HG03442 (cell line): Measurements from ENCODE around the gene SNRNP70.
"Not testable (repeated sequence)": the region's sequence is repeated elsewhere in the genome, so short reads cannot be mapped to it uniquely, and the experiment has no call there.

ENCODE experiments used
- ATAC-seq: cut with Tn5 transposase; IDR thresholded peaks from one replicate; pipeline ENCODE4 v1.9.1; 2021; ENCODE audit warnings: mild to moderate bottlenecking, moderate library complexity; ENCODE audit not compliant: unreplicated experiment

Gene SNRNP70

GRCh38 chr19:49085020-49085867 is at the start of gene SNRNP70:
SNRNP70 (plus strand) TSS chr19:49085451; CDS start chr19:49086415, 964 bp downstream.
- peak; percentile 84 for ATAC-seq

GRCh38 chr19:49036815-49037214 is 48.4 kb upstream of the SNRNP70 start, which contains the start of gene CGB1:
CGB1 (minus strand) TSS chr19:49036895; CDS start chr19:49036711, 184 bp downstream.
- not testable (repeated sequence) for ATAC-seq

GRCh38 chr19:49038111-49038510 is 47.1 kb upstream of the SNRNP70 start:
- not testable (repeated sequence) for ATAC-seq

GRCh38 chr19:49038557-49039276 is 46.5 kb upstream of the SNRNP70 start:
- ATAC-seq, result not testable (repeated sequence)

- not testable (repeated sequence) for ATAC-seq
Measured at GRCh38 chr19:49039736-49040135, 45.5 kb upstream of the SNRNP70 start.

- no peak for ATAC-seq
Measured at GRCh38 chr19:49042177-49042576, 43.1 kb upstream of the SNRNP70 start.

GRCh38 chr19:49042666-49043065 is 42.6 kb upstream of the SNRNP70 start:
- ATAC-seq, result not testable (repeated sequence)

GRCh38 chr19:49043548-49043947 is 41.7 kb upstream of the SNRNP70 start, which contains the start of gene CGB5:
CGB5 (plus strand) TSS chr19:49043848; CDS start chr19:49044210, 362 bp downstream.
- not testable (repeated sequence) for ATAC-seq

- not testable (repeated sequence) for ATAC-seq
Measured at GRCh38 chr19:49049011-49049410, 36.2 kb upstream of the SNRNP70 start, which contains the start of gene CGB8. CGB8 (minus strand) TSS chr19:49049111; CDS start chr19:49048739, 372 bp downstream.

GRCh38 chr19:49049834-49050233 is 35.4 kb upstream of the SNRNP70 start:
- ATAC-seq, result not testable (repeated sequence)

GRCh38 chr19:49050376-49051033 is 34.7 kb upstream of the SNRNP70 start:
- ATAC-seq, result not testable (repeated sequence)

GRCh38 chr19:49056101-49056901 is 28.9 kb upstream of the SNRNP70 start:
- ATAC-seq, result no peak

- ATAC-seq, result not testable (repeated sequence)
Measured at GRCh38 chr19:49056902-49057596, 28.2 kb upstream of the SNRNP70 start.

- ATAC-seq, result no peak
Measured at GRCh38 chr19:49057636-49058234, 27.5 kb upstream of the SNRNP70 start, which contains the start of gene CGB7. CGB7 (minus strand) TSS chr19:49057749; CDS start chr19:49055375, 2,374 bp downstream.

- ATAC-seq, result no peak
Measured at GRCh38 chr19:49058562-49058961, 26.7 kb upstream of the SNRNP70 start.

GRCh38 chr19:49059053-49059452 is 26.2 kb upstream of the SNRNP70 start:
- no peak for ATAC-seq

GRCh38 chr19:49061000-49061399 is 24.3 kb upstream of the SNRNP70 start:
- ATAC-seq, result no peak

- no peak for ATAC-seq
Measured at GRCh38 chr19:49061445-49061844, 23.8 kb upstream of the SNRNP70 start.

- ATAC-seq, result no peak
Measured at GRCh38 chr19:49064029-49064629, 21.1 kb upstream of the SNRNP70 start.
